Mammary epithelial cell (primary cell): ENCODE results near the gene MED27.

Experiments
- CTCF ChIP-seq, 2 donors: IDR thresholded peaks in 1 of 2; conservative IDR thresholded peaks in 1 of 2; 2 replicates each; pipeline ENCODE4 v1.5.1; 2011 to 2012; ENCODE audit warnings: inconsistent platforms in 2 of 2, low read length in 2 of 2, mild to moderate bottlenecking in 2 of 2, control low read depth in 1 of 2, low read depth in 1 of 2; ENCODE audit not compliant: insufficient read depth in 1 of 2; ENCODE audit errors: extremely low read depth in 1 of 2
- EZH2 ChIP-seq: IDR thresholded peaks from 2 replicates; pipeline ENCODE4 v1.6.1; 2012; ENCODE audit warnings: low read length, inconsistent platforms, borderline replicate concordance

- TF ChIP-seq EZH2 (no peak), CTCF (conservative IDR thresholded peaks at IDR 0.05 in 1 of 2, IDR thresholded peaks at IDR 0.05 in 1 of 2; ENCODE audit: extremely low read depth in 1 of 2, insufficient read depth in 1 of 2, low read depth in 1 of 2, low read length in 2 of 2) (no peak)
These were observed 192.8 kb downstream of the MED27 start for GRCh38 chr9:131886826-131887225.
